Activated CD4-positive, alpha-beta memory T cell treated with anti-CD3 and anti-CD28 coated beads, Interleukin-2, amount 10 ng/mL, durations not matched to agents 7 days and 5 days (primary cell): Measurements from ENCODE around the gene ZNF688. TPM values are rescaled to one million over a fixed set of nuclear protein-coding genes. Genes with fewer than 3 reads are reported as not detected.

ENCODE experiments used
- CTCF ChIA-PET: fragments of 350-600 bp; sonication (Branson Sonifier 250); formaldehyde crosslinking; loops from one replicate; lab custom pipeline; 2021; ENCODE audit warnings: antibody characterized with exemption, inconsistent platforms; lab: Charles Lee
- POLR2A ChIA-PET: fragments of 350-600 bp; sonication (Branson Sonifier 250); formaldehyde crosslinking; loops from one replicate; lab custom pipeline; 2021; ENCODE audit warnings: antibody characterized with exemption; lab: Charles Lee
- DNase-seq: peaks from one replicate; pipeline ENCODE4 v3.0.0-alpha.2; 2020
- H3K27ac Mint-ChIP-seq: one replicate; pipeline ENCODE4 v1.8.0; 2021; ENCODE audit warnings: mild to moderate bottlenecking, mixed read lengths
- H3K27me3 Mint-ChIP-seq: one replicate; pipeline ENCODE4 v1.8.0; 2021; ENCODE audit warnings: mixed read lengths
- H3K36me3 Mint-ChIP-seq: one replicate; pipeline ENCODE4 v1.8.0; 2021; ENCODE audit warnings: low read depth, mixed read lengths
- H3K4me1 Mint-ChIP-seq: one replicate; pipeline ENCODE4 v1.8.0; 2021; ENCODE audit warnings: mixed read lengths
- H3K4me3 Mint-ChIP-seq: one replicate; pipeline ENCODE4 v1.8.0; 2021; ENCODE audit warnings: mild to moderate bottlenecking, mixed read lengths
- H3K9me3 Mint-ChIP-seq: one replicate; pipeline ENCODE4 v1.8.0; 2021; ENCODE audit warnings: mixed read lengths
- total RNA-seq, 2 experiments: library from RNA; stranded (reverse); gene quantifications; one replicate each; pipeline ENCODE4 v1.2.3, GENCODE V29; 2021

The ZNF688 gene
- total RNA-seq: 10 to 100 TPM; 19.2 to 22.8 TPM

GRCh38 chr16:30571445-30572322 is at the start of gene ZNF688:
TSS of gene ZNF688 (minus strand) at chr16:30571714. CDS start at chr16:30571629, 85 bp downstream.
- peak within 1 kb of the TSS; percentile 82 for H3K4me3 Mint-ChIP-seq
- ChIA-PET POLR2A (interaction anchor here (0.6 to 3.7 kb wide), 29 partner anchors 10 to 201 kb away, joined by 3 to 129 read pairs (median 5); partner anchors contain the start of genes DCTPP1, FBRS, ITGAL and PRR14), CTCF (interaction anchor here (0.6 to 2.4 kb wide), 24 partner anchors 9 to 554 kb away, joined by 3 to 26 read pairs (median 4); partner anchors contain the start of genes DCTPP1, FBRS, PRR14 and SEPTIN1)
- no peaks in the 10 kb centered on the region for H3K9me3 Mint-ChIP-seq
- peak within 1 kb of the TSS; percentile 90 for H3K27ac Mint-ChIP-seq
- peaks cover 12% of the 10 kb centered on the region for H3K36me3 Mint-ChIP-seq
- no peaks in the 10 kb centered on the region for H3K27me3 Mint-ChIP-seq
- peaks cover 58% of the 10 kb centered on the region for H3K4me1 Mint-ChIP-seq
- DNase-seq: peak; percentile 96

- H3K27me3 Mint-ChIP-seq: peaks cover 37% of the 10 kb centered on the region
- no peak for DNase-seq
- ChIA-PET POLR2A (interaction anchor here (1.4 kb wide), 1 partner anchor 40 kb away, joined by 4 read pairs; no protein-coding TSS in a partner anchor), CTCF (interaction anchor here (0.5 to 3.3 kb wide), 7 partner anchors 9 to 190 kb away, joined by 3 to 22 read pairs (median 4); partner anchors contain the start of genes DCTPP1 and ZNF689)
- H3K4me1 Mint-ChIP-seq: peaks cover 4% of the 10 kb centered on the region
- H3K9me3 Mint-ChIP-seq: no peaks in the 10 kb centered on the region
- H3K27ac Mint-ChIP-seq: no peak overlapping the region
- no peak overlapping the region for H3K4me3 Mint-ChIP-seq
- no peaks in the 10 kb centered on the region for H3K36me3 Mint-ChIP-seq
Measured at GRCh38 chr16:30620169-30620568, 48.7 kb upstream of the ZNF688 start.

GRCh38 chr16:30619638-30620037 is 48.1 kb upstream of the ZNF688 start:
- ChIA-PET CTCF (interaction anchor here (0.5 to 3.3 kb wide), 8 partner anchors 9 to 190 kb away, joined by 3 to 22 read pairs (median 3); partner anchors contain the start of genes DCTPP1 and ZNF689), POLR2A (interaction anchor here (0.7 to 1.4 kb wide), 2 partner anchors 9 to 41 kb away, joined by 3 to 4 read pairs; partner anchors contain the start of gene ZNF689)
- Mint-ChIP-seq H3K27me3 (peaks cover 37% of the 10 kb centered on the region), H3K36me3 (no peaks in the 10 kb centered on the region), H3K9me3 (no peaks in the 10 kb centered on the region), H3K4me3 (no peak overlapping the region), H3K4me1 (peaks cover 4% of the 10 kb centered on the region), H3K27ac (no peak overlapping the region)
- no peak for DNase-seq

GRCh38 chr16:30619202-30619601 is 47.7 kb upstream of the ZNF688 start:
- POLR2A ChIA-PET: interaction anchor here (0.7 kb wide), 1 partner anchor 9 kb away, joined by 3 read pairs; the partner anchor contains the start of gene ZNF689
- no peak for DNase-seq
- no peak overlapping the region for H3K27ac Mint-ChIP-seq
- CTCF ChIA-PET: interaction anchor here (0.7 to 3.3 kb wide), 7 partner anchors 9 to 189 kb away, joined by 3 to 22 read pairs (median 3); partner anchors contain the start of genes DCTPP1 and ZNF689
- peaks cover 4% of the 10 kb centered on the region for H3K4me1 Mint-ChIP-seq
- no peaks in the 10 kb centered on the region for H3K9me3 Mint-ChIP-seq
- no peaks in the 10 kb centered on the region for H3K36me3 Mint-ChIP-seq
- H3K27me3 Mint-ChIP-seq: peaks cover 37% of the 10 kb centered on the region
- H3K4me3 Mint-ChIP-seq: no peak overlapping the region

- CTCF ChIA-PET: interaction anchor here (0.6 to 4.2 kb wide), 35 partner anchors 9 to 560 kb away, joined by 3 to 57 read pairs (median 4); partner anchors contain the start of genes DCTPP1, FBRS, PRR14 and ZNF688
- Mint-ChIP-seq H3K9me3 (no peaks in the 10 kb centered on the region), H3K36me3 (no peaks in the 10 kb centered on the region), H3K4me1 (peaks cover 12% of the 10 kb centered on the region), H3K27me3 (peaks cover 17% of the 10 kb centered on the region), H3K4me3 (no peak overlapping the region), H3K27ac (no peak overlapping the region)
- POLR2A ChIA-PET: interaction anchor here (0.8 to 1.6 kb wide), 7 partner anchors 17 to 198 kb away, joined by 3 to 6 read pairs (median 3); partner anchors contain the start of genes DCTPP1, PRR14 and ZNF747
- peak; percentile 85 for DNase-seq
Measured at GRCh38 chr16:30615358-30616091, 44.0 kb upstream of the ZNF688 start.

GRCh38 chr16:30609926-30610839 is 38.7 kb upstream of the ZNF688 start, which contains the start of gene ZNF689:
TSS of gene ZNF689 (minus strand) at chr16:30610389. CDS start at chr16:30610041, 348 bp downstream.
- ChIA-PET CTCF (interaction anchor here (0.6 to 4.9 kb wide), 20 partner anchors 10 to 794 kb away, joined by 3 to 38 read pairs (median 4); partner anchors contain the start of genes DCTPP1, FBRS, PAGR1 and PRR14), POLR2A (interaction anchor here (0.6 to 2.9 kb wide), 29 partner anchors 8 to 544 kb away, joined by 3 to 22 read pairs (median 5); partner anchors contain the start of genes ALDOA, DCTPP1, FBRS and PRR14)
- Mint-ChIP-seq H3K4me3 (peak within 1 kb of the TSS; percentile 83), H3K27me3 (no peaks in the 10 kb centered on the region), H3K9me3 (no peaks in the 10 kb centered on the region), H3K27ac (peak within 1 kb of the TSS; percentile 90), H3K4me1 (peaks cover 29% of the 10 kb centered on the region), H3K36me3 (peaks cover 22% of the 10 kb centered on the region)
- peak; percentile 96 for DNase-seq

GRCh38 chr16:30609002-30609925 is 37.8 kb upstream of the ZNF688 start:
- DNase-seq: peak; percentile 59
- POLR2A ChIA-PET: interaction anchor here (0.6 to 2.9 kb wide), 24 partner anchors 8 to 543 kb away, joined by 3 to 22 read pairs (median 5); partner anchors contain the start of genes ALDOA, FBRS, PRR14 and SEPTIN1
- peaks cover 31% of the 10 kb centered on the region for H3K36me3 Mint-ChIP-seq
- peaks cover 29% of the 10 kb centered on the region for H3K4me1 Mint-ChIP-seq
- H3K4me3 Mint-ChIP-seq: peak overlapping the region; percentile 83
- no peaks in the 10 kb centered on the region for H3K27me3 Mint-ChIP-seq
- CTCF ChIA-PET: interaction anchor here (0.7 to 4.9 kb wide), 14 partner anchors 9 to 517 kb away, joined by 3 to 38 read pairs (median 4); partner anchors contain the start of genes DCTPP1, FBRS, TBX6 and ZNF747
- no peaks in the 10 kb centered on the region for H3K9me3 Mint-ChIP-seq
- peak overlapping the region; percentile 90 for H3K27ac Mint-ChIP-seq

- no peaks in the 10 kb centered on the region for H3K9me3 Mint-ChIP-seq
- peaks cover 52% of the 10 kb centered on the region for H3K36me3 Mint-ChIP-seq
- no peak for DNase-seq
- H3K4me1 Mint-ChIP-seq: peaks cover 23% of the 10 kb centered on the region
- H3K27me3 Mint-ChIP-seq: no peaks in the 10 kb centered on the region
- CTCF ChIA-PET: interaction anchor here (0.9 to 2.4 kb wide), 4 partner anchors 8 to 176 kb away, joined by 3 to 8 read pairs (median 4); partner anchors contain the start of gene DCTPP1
- POLR2A ChIA-PET: interaction anchor here (0.7 kb wide), 1 partner anchor 94 kb away, joined by 3 read pairs; no protein-coding TSS in a partner anchor
- no peak overlapping the region for H3K4me3 Mint-ChIP-seq
- H3K27ac Mint-ChIP-seq: no peak overlapping the region
Measured at GRCh38 chr16:30606004-30606403, 34.5 kb upstream of the ZNF688 start.

GRCh38 chr16:30605158-30605557 is 33.6 kb upstream of the ZNF688 start:
- H3K4me1 Mint-ChIP-seq: peaks cover 17% of the 10 kb centered on the region
- ChIA-PET CTCF (interaction anchor here (0.9 kb wide), 1 partner anchor 70 kb away, joined by 3 read pairs; no protein-coding TSS in a partner anchor), POLR2A (no interaction called here)
- no peak overlapping the region for H3K4me3 Mint-ChIP-seq
- H3K27me3 Mint-ChIP-seq: no peaks in the 10 kb centered on the region
- H3K36me3 Mint-ChIP-seq: peaks cover 55% of the 10 kb centered on the region
- H3K27ac Mint-ChIP-seq: no peak overlapping the region
- H3K9me3 Mint-ChIP-seq: no peaks in the 10 kb centered on the region
- no peak for DNase-seq

GRCh38 chr16:30604316-30604947 is 32.9 kb upstream of the ZNF688 start:
- POLR2A ChIA-PET: no interaction called here
- peaks cover 55% of the 10 kb centered on the region for H3K36me3 Mint-ChIP-seq
- DNase-seq: no peak
- no peaks in the 10 kb centered on the region for H3K27me3 Mint-ChIP-seq
- H3K27ac Mint-ChIP-seq: no peak overlapping the region
- peaks cover 17% of the 10 kb centered on the region for H3K4me1 Mint-ChIP-seq
- H3K4me3 Mint-ChIP-seq: no peak overlapping the region
- H3K9me3 Mint-ChIP-seq: no peaks in the 10 kb centered on the region
- CTCF ChIA-PET: interaction anchor here (1.5 to 2.8 kb wide), 2 partner anchors 11 to 15 kb away, joined by 4 to 13 read pairs; no protein-coding TSS in a partner anchor
